SJSA1 (cell line): ENCODE results near the gene FTL. TPM values are rescaled to one million over a fixed set of nuclear protein-coding genes. Genes with fewer than 3 reads are reported as not detected.

Source experiments
- DNase-seq, 2 experiments: peaks; one replicate each; pipeline ENCODE4 v3.0.0-alpha.2; 2015 to 2020; ENCODE audit warnings: low spot score in 2 of 2, low read depth in 1 of 2
- H3K27ac ChIP-seq: fragments of 250-450 bp; sonication (Bioruptor Pico); 2 replicates; pipeline ENCODE4 v1.5.1; 2020; ENCODE audit warnings: mild to moderate bottlenecking, moderate library complexity
- H3K27me3 ChIP-seq: fragments of 250-450 bp; sonication (Bioruptor Pico); replicated peaks from 2 replicates; pipeline ENCODE4 v1.5.1; 2020; ENCODE audit warnings: mild to moderate bottlenecking, moderate library complexity
- H3K36me3 ChIP-seq: fragments of 250-450 bp; sonication (Bioruptor Pico); 2 replicates; pipeline ENCODE4 v1.5.1; 2020; ENCODE audit warnings: mild to moderate bottlenecking
- H3K4me1 ChIP-seq: fragments of 250-450 bp; sonication (Bioruptor Pico); replicated peaks from 2 replicates; pipeline ENCODE4 v1.6.1; 2021; ENCODE audit warnings: mild to moderate bottlenecking
- H3K4me3 ChIP-seq: fragments of 250-450 bp; sonication (Bioruptor Pico); 2 replicates; pipeline ENCODE4 v1.5.1; 2020; ENCODE audit warnings: mild to moderate bottlenecking
- H3K9me3 ChIP-seq: fragments of 250-450 bp; sonication (Bioruptor Pico); replicated peaks from 2 replicates; pipeline ENCODE4 v1.5.1; 2020; ENCODE audit warnings: mild to moderate bottlenecking
- total RNA-seq: library from RNA; depleted of rRNA; stranded (reverse); fragments of >200 nt; shearing (Covaris generic); gene quantifications from 2 replicates; pipeline ENCODE4 v1.2.3, GENCODE V29; 2014

The FTL gene
- total RNA-seq, 1 experiment from 2014 or later = 2,837 TPM

GRCh38 chr19:48997972-48998371, 32.9 kb downstream of the FTL start:
- DNase-seq = peak; percentile 60 to 84
- Histone ChIP-seq H3K4me1 (peaks cover 8% of the 10 kb centered on the region), H3K27ac (no peak overlapping the region), H3K27me3 (no peaks in the 10 kb centered on the region), H3K9me3 (no peaks in the 10 kb centered on the region), H3K36me3 (peaks cover 36% of the 10 kb centered on the region), H3K4me3 (no peak overlapping the region)

GRCh38 chr19:48999481-49000325, 34.6 kb downstream of the FTL start:
- Histone ChIP-seq H3K4me3 (no peak overlapping the region), H3K27ac (no peak overlapping the region), H3K36me3 (peaks cover 47% of the 10 kb centered on the region), H3K4me1 (peaks cover 3% of the 10 kb centered on the region), H3K9me3 (no peaks in the 10 kb centered on the region), H3K27me3 (no peaks in the 10 kb centered on the region)
- DNase-seq = peak; percentile 19 to 67

- DNase-seq = no peak
- Histone ChIP-seq H3K36me3 (peaks cover 80% of the 10 kb centered on the region), H3K4me3 (no peak overlapping the region), H3K27ac (no peak overlapping the region), H3K4me1 (no peaks in the 10 kb centered on the region), H3K9me3 (no peaks in the 10 kb centered on the region), H3K27me3 (no peaks in the 10 kb centered on the region)
Measured at GRCh38 chr19:49004133-49004532, 39.0 kb downstream of the FTL start.

GRCh38 chr19:49004964-49005614, 40.0 kb downstream of the FTL start:
- Histone ChIP-seq H3K27ac (no peak overlapping the region), H3K36me3 (peaks cover 80% of the 10 kb centered on the region), H3K4me3 (no peak overlapping the region), H3K4me1 (no peaks in the 10 kb centered on the region), H3K9me3 (no peaks in the 10 kb centered on the region), H3K27me3 (no peaks in the 10 kb centered on the region)
- DNase-seq = no peak

- H3K36me3 ChIP-seq = peaks cover 87% of the 10 kb centered on the region
Measured at GRCh38 chr19:49006905-49007304, 41.8 kb downstream of the FTL start.

GRCh38 chr19:49009828-49010227, 44.7 kb downstream of the FTL start:
- Histone ChIP-seq H3K4me1 (no peaks in the 10 kb centered on the region), H3K36me3 (peaks cover 87% of the 10 kb centered on the region), H3K27ac (no peak overlapping the region), H3K9me3 (no peaks in the 10 kb centered on the region), H3K4me3 (no peak overlapping the region), H3K27me3 (no peaks in the 10 kb centered on the region)
- no peak for DNase-seq

More at GRCh38 chr19:49006905-49007304, 41.8 kb downstream of the FTL start:
- H3K4me1 ChIP-seq = no peaks in the 10 kb centered on the region
- H3K27ac ChIP-seq = no peak overlapping the region
- H3K4me3 ChIP-seq = no peak overlapping the region
- H3K27me3 ChIP-seq = no peaks in the 10 kb centered on the region
- DNase-seq = no peak
- no peaks in the 10 kb centered on the region for H3K9me3 ChIP-seq

- peaks cover 87% of the 10 kb centered on the region for H3K36me3 ChIP-seq
- no peak overlapping the region for H3K4me3 ChIP-seq
- no peaks in the 10 kb centered on the region for H3K27me3 ChIP-seq
- DNase-seq = no peak
- H3K9me3 ChIP-seq = no peaks in the 10 kb centered on the region
- H3K27ac ChIP-seq = no peak overlapping the region
- H3K4me1 ChIP-seq = no peaks in the 10 kb centered on the region
Measured at GRCh38 chr19:49010453-49010852, 45.3 kb downstream of the FTL start.

- no peaks in the 10 kb centered on the region for H3K4me1 ChIP-seq
- H3K36me3 ChIP-seq = peaks cover 87% of the 10 kb centered on the region
- DNase-seq = no peak
- no peaks in the 10 kb centered on the region for H3K27me3 ChIP-seq
- H3K9me3 ChIP-seq = no peaks in the 10 kb centered on the region
- H3K4me3 ChIP-seq = no peak overlapping the region
- H3K27ac ChIP-seq = no peak overlapping the region
Measured at GRCh38 chr19:49011194-49011593, 46.1 kb downstream of the FTL start.

GRCh38 chr19:49014123-49014869, 49.2 kb downstream of the FTL start:
- Histone ChIP-seq H3K4me1 (peaks cover 16% of the 10 kb centered on the region), H3K9me3 (no peaks in the 10 kb centered on the region), H3K27me3 (no peaks in the 10 kb centered on the region), H3K36me3 (peaks cover 64% of the 10 kb centered on the region), H3K27ac (no peak overlapping the region), H3K4me3 (no peak overlapping the region)
- no peak for DNase-seq

GRCh38 chr19:49014870-49015255, 49.8 kb downstream of the FTL start:
- no peak for DNase-seq
- Histone ChIP-seq H3K4me3 (no peak overlapping the region), H3K36me3 (peaks cover 58% of the 10 kb centered on the region), H3K9me3 (0 out of 2 replicates have a peak, but pooled peaks cover 3% of the 10 kb centered on the region), H3K27ac (no peak overlapping the region), H3K4me1 (peaks cover 20% of the 10 kb centered on the region), H3K27me3 (no peaks in the 10 kb centered on the region)

GRCh38 chr19:49016067-49016839, 51.1 kb downstream of the FTL start:
- DNase-seq = no peak
- no peak overlapping the region for H3K27ac ChIP-seq
- no peaks in the 10 kb centered on the region for H3K27me3 ChIP-seq
- H3K4me1 ChIP-seq = peaks cover 20% of the 10 kb centered on the region
- H3K36me3 ChIP-seq = peaks cover 45% of the 10 kb centered on the region
- H3K9me3 ChIP-seq = 0 out of 2 replicates have a peak, but pooled peaks cover 3% of the 10 kb centered on the region
- H3K4me3 ChIP-seq = no peak overlapping the region
